ENCODE measurements around the gene TNS1.

The TNS1 gene

DNA sequence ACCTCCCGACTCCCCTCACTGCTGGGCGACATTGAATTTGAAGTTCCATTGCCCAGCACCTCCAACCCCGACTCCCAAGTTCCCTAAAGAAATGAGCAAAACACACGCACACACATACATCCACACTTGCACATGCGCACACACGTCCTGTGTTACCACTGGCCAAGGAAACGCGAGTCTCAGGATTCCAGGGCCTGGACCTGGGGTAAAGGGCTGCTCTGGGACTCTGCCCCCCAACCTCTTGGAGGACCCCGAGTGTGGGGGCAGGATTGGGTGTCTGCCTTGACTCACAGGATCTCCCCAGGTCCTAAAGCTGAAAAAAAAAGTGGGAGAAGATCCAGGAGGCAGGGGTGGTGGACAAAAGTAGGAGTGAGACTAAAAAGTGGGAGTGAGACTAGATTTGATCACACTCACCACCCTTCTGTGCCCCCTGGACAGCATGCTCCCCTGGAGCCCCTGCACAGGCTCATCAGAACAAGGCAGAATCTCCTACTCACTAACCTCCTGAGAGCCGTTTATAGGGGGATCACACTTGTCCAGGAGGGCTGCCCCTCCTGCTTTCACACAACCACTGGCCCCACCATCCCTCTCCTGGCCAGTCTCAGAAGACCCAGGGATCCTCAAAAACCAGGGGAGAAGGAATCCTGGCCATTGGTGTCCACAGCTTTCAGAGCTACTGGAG is 202.2 kb downstream of the TNS1 start:
- H3K4me1 ChIP-seq (ENCODE audit: low read depth, poor library complexity, severe bottlenecking), result no peaks in the 10 kb centered on the region
- no peak overlapping the region for H3K27ac ChIP-seq
- no peaks in the 10 kb centered on the region for H3K27me3 ChIP-seq (ENCODE audit: insufficient read depth, low read depth)
- TF ChIP-seq, protein P1, sequence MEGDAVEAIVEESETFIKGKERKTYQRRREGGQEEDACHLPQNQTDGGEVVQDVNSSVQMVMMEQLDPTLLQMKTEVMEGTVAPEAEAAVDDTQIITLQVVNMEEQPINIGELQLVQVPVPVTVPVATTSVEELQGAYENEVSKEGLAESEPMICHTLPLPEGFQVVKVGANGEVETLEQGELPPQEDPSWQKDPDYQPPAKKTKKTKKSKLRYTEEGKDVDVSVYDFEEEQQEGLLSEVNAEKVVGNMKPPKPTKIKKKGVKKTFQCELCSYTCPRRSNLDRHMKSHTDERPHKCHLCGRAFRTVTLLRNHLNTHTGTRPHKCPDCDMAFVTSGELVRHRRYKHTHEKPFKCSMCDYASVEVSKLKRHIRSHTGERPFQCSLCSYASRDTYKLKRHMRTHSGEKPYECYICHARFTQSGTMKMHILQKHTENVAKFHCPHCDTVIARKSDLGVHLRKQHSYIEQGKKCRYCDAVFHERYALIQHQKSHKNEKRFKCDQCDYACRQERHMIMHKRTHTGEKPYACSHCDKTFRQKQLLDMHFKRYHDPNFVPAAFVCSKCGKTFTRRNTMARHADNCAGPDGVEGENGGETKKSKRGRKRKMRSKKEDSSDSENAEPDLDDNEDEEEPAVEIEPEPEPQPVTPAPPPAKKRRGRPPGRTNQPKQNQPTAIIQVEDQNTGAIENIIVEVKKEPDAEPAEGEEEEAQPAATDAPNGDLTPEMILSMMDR (conservative IDR thresholded peaks at IDR 0.05; ENCODE audit: low read depth, low read length), result no peak
- H2AFZ ChIP-seq (ENCODE audit: low read depth), result no peak overlapping the region
- H3K4me2 ChIP-seq, result no peak overlapping the region
- H3K9ac ChIP-seq, result no peak overlapping the region
- H3K79me2 ChIP-seq (ENCODE audit: insufficient read depth, low read depth), result no peaks in the 10 kb centered on the region
- no peaks in the 10 kb centered on the region for H4K20me1 ChIP-seq (ENCODE audit: insufficient read depth)
- H3K4me3 ChIP-seq (IDR thresholded peaks at IDR 0.05; ENCODE audit: insufficient read depth, low read depth, low read length), result no peak overlapping the region
- H3K36me3 ChIP-seq (ENCODE audit: insufficient read depth), result no peaks in the 10 kb centered on the region

DNA sequence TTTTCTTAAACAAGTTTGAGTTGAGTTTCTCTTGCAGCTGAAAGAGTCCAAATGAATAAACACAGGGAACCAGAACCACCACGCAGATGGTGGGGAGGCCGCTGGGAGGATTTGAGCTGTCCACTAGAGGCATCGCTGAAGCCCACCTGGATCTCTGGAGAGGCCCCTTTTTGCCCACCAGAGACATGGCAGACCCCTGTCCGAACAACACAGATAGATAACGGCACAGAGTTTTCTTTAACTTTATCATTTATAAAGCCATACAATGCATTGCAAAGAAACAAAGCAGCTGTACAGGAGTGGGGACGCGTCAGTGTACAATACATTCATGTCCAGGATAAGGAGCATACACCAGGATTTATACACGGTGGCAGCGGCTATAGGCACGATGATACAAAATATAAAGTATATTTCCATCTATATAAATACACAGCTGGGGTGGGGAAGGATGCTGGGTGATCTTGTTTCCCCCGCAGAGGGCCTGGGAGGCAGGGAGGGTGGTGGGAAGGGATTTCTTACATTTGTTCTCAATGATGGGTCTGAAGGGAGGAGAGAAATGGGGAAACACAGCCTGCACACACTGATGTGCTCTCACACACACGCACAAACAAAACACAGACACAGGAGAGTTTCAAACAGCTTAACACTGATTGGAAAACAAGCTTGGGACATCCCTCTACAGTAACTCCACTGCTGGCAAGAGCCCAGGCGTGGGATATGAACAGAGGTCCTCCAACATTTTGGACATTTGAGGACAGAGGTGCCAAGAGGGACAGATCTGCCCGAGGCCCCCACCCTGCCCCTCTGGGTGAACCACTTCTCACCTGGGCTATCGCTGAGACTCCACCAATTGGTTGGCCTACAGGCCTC is 203.0 kb downstream of the TNS1 start:
- H3K36me3 ChIP-seq (ENCODE audit: insufficient read depth), result no peaks in the 10 kb centered on the region
- no peaks in the 10 kb centered on the region for H3K27me3 ChIP-seq (ENCODE audit: insufficient read depth, low read depth)
- no peak overlapping the region for H2AFZ ChIP-seq (ENCODE audit: low read depth)
- no peaks in the 10 kb centered on the region for H3K4me1 ChIP-seq (ENCODE audit: low read depth, poor library complexity, severe bottlenecking)
- H4K20me1 ChIP-seq (ENCODE audit: insufficient read depth), result no peaks in the 10 kb centered on the region
- no peak overlapping the region for H3K9ac ChIP-seq
- H3K27ac ChIP-seq, result no peak overlapping the region
- H3K79me2 ChIP-seq (ENCODE audit: insufficient read depth, low read depth), result no peaks in the 10 kb centered on the region
- H3K4me3 ChIP-seq (IDR thresholded peaks at IDR 0.05; ENCODE audit: insufficient read depth, low read depth, low read length), result no peak overlapping the region
- TF ChIP-seq, protein P1 (conservative IDR thresholded peaks at IDR 0.05; ENCODE audit: low read depth, low read length), result no peak
- no peak overlapping the region for H3K4me2 ChIP-seq

DNA sequence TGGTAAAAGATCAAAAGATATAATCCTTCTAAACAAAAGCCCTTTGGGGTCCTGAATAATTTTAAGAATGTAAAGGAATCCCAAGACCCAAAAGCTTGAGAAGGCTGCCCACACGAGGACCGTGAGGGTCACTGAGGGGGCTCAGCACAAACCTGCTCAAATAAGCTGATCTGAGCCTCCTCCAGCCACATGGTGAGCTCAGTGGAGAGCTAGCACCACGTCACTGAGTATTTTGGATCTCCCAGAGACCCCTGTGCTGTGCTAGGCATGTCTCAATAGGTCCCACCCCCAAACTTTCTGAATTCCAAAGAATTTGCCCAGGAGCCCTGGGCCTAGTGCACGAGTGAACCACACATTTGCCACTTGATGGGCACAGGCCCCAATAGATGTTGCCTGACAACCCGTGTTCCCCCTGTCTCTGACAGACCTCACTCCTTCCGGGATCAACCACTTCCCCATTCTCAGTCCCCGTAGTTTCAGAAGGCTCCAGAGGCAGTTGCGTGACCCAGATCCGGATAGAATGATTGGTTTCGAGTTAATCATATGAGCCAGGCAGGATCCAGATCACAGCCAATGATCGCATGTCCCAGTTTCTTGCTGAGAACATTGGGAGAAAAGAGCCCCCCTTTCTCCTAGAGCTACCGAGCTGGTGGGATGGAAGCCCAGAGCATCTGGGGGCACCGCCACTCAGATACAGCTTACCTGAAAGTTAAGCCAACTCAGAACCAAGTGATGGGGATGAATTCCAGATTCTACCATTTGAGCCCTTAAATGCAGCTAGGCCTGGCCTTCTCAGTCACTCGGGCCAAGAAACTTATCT is 203.8 kb downstream of the TNS1 start:
- H4K20me1 ChIP-seq (ENCODE audit: insufficient read depth), result no peaks in the 10 kb centered on the region
- no peaks in the 10 kb centered on the region for H3K4me1 ChIP-seq (ENCODE audit: low read depth, poor library complexity, severe bottlenecking)
- H2AFZ ChIP-seq (ENCODE audit: low read depth), result no peak overlapping the region
- no peak overlapping the region for H3K27ac ChIP-seq
- TF ChIP-seq, protein P1 (conservative IDR thresholded peaks at IDR 0.05; ENCODE audit: low read depth, low read length), result no peak
- no peaks in the 10 kb centered on the region for H3K79me2 ChIP-seq (ENCODE audit: insufficient read depth, low read depth)
- H3K4me3 ChIP-seq (IDR thresholded peaks at IDR 0.05; ENCODE audit: insufficient read depth, low read depth, low read length), result no peak overlapping the region
- no peaks in the 10 kb centered on the region for H3K27me3 ChIP-seq (ENCODE audit: insufficient read depth, low read depth)
- H3K36me3 ChIP-seq (ENCODE audit: insufficient read depth), result no peaks in the 10 kb centered on the region
- no peak overlapping the region for H3K9ac ChIP-seq
- no peak overlapping the region for H3K4me2 ChIP-seq

DNA sequence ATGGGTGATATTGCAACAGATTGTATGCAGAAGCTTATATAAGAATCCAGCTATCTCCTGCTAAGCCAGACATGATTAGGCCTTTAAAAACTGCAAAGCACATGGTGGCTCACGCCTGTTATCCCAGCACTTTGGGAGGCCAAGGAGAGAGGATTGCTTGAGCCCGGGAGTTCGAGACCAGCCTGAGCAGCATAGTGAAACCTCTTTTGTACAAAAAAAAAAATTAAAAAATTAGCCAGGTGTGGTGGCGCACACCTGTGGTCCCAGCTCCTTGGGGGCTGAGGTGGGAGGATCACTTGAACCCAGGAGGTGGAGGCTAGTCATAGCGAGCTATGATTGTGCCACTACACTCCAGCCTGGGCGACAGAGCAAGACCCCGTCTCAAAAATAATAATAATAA is 204.6 kb downstream of the TNS1 start:
- Histone ChIP-seq H3K4me2 (no peak overlapping the region), H3K79me2 (ENCODE audit: insufficient read depth, low read depth) (no peaks in the 10 kb centered on the region), H4K20me1 (ENCODE audit: insufficient read depth) (no peaks in the 10 kb centered on the region), H3K27me3 (ENCODE audit: insufficient read depth, low read depth) (no peaks in the 10 kb centered on the region), H3K36me3 (ENCODE audit: insufficient read depth) (no peaks in the 10 kb centered on the region), H3K9ac (no peak overlapping the region), H2AFZ (ENCODE audit: low read depth) (no peak overlapping the region), H3K27ac (no peak overlapping the region), H3K4me3 (IDR thresholded peaks at IDR 0.05; ENCODE audit: insufficient read depth, low read depth, low read length) (no peak overlapping the region), H3K4me1 (ENCODE audit: low read depth, poor library complexity, severe bottlenecking) (no peaks in the 10 kb centered on the region)
- TF ChIP-seq, protein P1 (conservative IDR thresholded peaks at IDR 0.05; ENCODE audit: low read depth, low read length), result no peak

Measured in KMS-11 (cell line).